Measurements from ENCODE around the gene RGS14.
A peak's percentile ranks its signal among the peaks of the same experiment; 100 is the strongest.

The RGS14 gene

GRCh38 chr5:177383181-177383580 lies 25.5 kb downstream of the RGS14 start:
- no peak for DNase-seq

- DNase-seq: no peak
Observed at GRCh38 chr5:177384134-177384533, 26.4 kb downstream of the RGS14 start, which contains the start of gene SLC34A1. TSS of gene SLC34A1 (plus strand) at chr5:177384434. CDS start at chr5:177385742, 1,308 bp downstream.

GRCh38 chr5:177385720-177386119 lies 28.0 kb downstream of the RGS14 start:
- no peak for DNase-seq

GRCh38 chr5:177386542-177386941 lies 28.8 kb downstream of the RGS14 start:
- DNase-seq: no peak

GRCh38 chr5:177387405-177387804 lies 29.7 kb downstream of the RGS14 start:
- DNase-seq: no peak

GRCh38 chr5:177388521-177389052 lies 30.9 kb downstream of the RGS14 start:
- DNase-seq: no peak

GRCh38 chr5:177389241-177390169 lies 31.8 kb downstream of the RGS14 start:
- no peak for DNase-seq

GRCh38 chr5:177390363-177391300 lies 32.9 kb downstream of the RGS14 start:
- DNase-seq: peak; percentile 82

- DNase-seq: no peak
Observed at GRCh38 chr5:177392765-177393164, 35.0 kb downstream of the RGS14 start.

GRCh38 chr5:177393206-177393765 lies 35.6 kb downstream of the RGS14 start:
- no peak for DNase-seq

- DNase-seq: no peak
Observed at GRCh38 chr5:177393990-177394389, 36.3 kb downstream of the RGS14 start.

GRCh38 chr5:177396078-177396477 lies 38.4 kb downstream of the RGS14 start:
- no peak for DNase-seq

- no peak for DNase-seq
Observed at GRCh38 chr5:177396807-177397206, 39.1 kb downstream of the RGS14 start.

- DNase-seq: no peak
Observed at GRCh38 chr5:177397875-177398390, 40.2 kb downstream of the RGS14 start.

- no peak for DNase-seq
Observed at GRCh38 chr5:177399997-177400868, 42.5 kb downstream of the RGS14 start, which contains the start of gene PFN3. TSS of gene PFN3 (minus strand) at chr5:177400661. CDS start at chr5:177400576, 85 bp downstream.

GRCh38 chr5:177402271-177403043 lies 44.7 kb downstream of the RGS14 start:
- DNase-seq: peak; percentile 38

- peak; percentile 26 for DNase-seq
Observed at GRCh38 chr5:177403102-177403791, 45.5 kb downstream of the RGS14 start.

- DNase-seq: peak; percentile 65
Observed at GRCh38 chr5:177403792-177404640, 46.3 kb downstream of the RGS14 start.
